DMS79 (cell line): Measurements from ENCODE around the gene TNP2.

ENCODE experiments used
- DNase-seq: peaks from one replicate; lab custom pipeline; 2025; lab: John Stamatoyannopoulos, UW

The TNP2 gene

DNA sequence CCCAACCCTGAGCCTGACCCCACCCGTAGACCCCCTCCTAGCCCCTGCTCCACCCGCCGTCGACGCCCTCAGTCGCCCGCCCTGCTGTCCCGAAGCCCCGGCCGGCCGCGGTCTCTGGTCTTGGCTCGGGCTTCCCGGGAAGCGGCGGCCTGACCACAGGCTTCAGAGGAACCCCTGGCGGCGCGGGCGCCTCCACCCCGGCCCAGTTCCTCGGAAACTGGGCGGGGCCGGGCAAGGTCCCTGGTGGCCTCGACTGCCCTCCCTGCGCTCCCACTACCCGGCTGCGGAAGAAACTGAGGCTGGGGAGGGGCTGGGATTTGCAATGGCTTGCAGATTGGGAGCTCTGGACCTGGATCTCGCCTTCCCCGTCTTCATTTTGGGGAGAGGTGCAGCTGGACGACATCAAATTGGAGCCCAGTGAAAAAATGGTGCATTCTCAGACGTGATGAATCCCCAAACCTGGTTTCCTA, 12.4 kb downstream of the TNP2 start:
- DNase-seq, result no peak

DNA sequence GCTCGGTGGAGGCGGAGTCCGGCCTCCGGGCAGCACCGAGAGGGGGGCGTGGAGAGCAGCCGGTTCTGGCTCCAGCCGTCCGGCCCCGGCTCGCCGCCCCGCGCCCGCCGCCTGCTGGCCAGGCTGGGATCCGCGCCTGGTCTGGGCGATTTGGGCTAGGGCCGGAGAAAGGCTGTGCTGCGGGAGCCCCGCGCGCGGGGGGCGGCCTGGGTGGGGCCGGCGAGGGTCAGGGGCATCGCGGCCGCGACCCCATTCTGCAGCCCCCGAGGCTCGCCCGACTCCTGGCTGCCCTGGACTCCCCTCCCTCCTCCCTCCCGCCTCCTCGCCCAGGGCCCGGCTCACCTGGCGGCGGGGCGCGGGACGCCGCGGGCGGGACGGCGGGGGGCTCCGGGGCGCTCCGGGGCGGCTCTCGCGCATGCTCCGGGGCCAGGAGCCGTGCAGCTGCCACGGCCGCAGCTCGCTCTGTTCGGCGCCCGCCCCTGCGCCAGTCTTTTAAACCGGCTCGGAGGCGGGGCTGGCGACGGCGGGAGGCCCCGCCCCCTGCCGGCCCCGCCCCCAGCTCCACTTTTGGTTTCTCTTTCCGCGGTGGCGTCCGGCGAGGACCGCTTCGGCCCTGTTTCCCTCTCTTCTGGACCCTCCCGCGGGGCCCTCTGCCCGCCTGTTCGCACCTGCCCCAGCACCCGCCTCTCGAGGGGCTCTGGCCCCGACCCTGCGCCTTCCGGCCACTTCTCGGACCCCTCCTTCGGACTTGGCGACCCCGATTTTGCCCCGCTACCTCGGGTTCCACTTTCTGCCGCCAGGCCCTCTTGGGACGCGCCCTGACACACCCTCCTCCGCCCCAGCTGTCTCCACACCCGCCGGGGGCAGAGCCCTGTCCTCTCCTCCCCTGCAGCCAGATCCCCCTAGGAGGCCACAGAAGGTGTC, 13.1 kb downstream of the TNP2 start, which contains the start of gene SOCS1:
SOCS1 (minus strand) TSS at position 468 of the 924 bp plus-strand sequence. CDS start 726 bp downstream, outside the sequence.
- DNase-seq, result peak; percentile 50

DNA sequence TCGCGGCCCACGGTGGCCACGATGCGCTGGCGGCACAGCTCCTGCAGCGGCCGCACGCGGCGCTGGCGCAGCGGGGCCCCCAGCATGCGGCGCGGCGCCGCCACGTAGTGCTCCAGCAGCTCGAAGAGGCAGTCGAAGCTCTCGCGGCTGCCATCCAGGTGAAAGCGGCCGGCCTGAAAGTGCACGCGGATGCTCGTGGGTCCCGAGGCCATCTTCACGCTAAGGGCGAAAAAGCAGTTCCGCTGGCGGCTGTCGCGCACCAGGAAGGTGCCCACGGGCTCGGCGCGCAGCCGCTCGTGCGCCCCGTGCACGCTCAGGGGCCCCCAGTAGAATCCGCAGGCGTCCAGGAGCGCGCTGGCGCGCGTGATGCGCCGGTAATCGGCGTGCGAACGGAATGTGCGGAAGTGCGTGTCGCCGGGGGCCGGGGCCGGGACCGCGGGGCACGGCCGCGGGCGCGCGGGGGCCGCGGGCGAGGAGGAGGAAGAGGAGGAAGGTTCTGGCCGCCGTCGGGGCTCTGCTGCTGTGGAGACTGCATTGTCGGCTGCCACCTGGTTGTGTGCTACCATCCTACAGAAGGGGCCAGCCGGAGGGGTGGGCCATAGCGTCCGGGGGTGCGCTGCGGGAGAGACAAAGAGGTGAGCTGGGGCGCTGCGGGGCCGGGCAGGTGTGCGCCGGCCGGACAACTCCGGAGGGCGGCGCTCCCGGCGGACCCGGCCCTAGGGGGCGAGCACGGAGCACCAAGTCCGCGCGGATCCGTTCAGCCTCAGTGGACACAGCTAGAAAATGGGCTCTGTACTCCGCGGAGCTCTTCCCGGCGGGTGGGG, 14.0 kb downstream of the TNP2 start:
- DNase-seq, result no peak

DNA sequence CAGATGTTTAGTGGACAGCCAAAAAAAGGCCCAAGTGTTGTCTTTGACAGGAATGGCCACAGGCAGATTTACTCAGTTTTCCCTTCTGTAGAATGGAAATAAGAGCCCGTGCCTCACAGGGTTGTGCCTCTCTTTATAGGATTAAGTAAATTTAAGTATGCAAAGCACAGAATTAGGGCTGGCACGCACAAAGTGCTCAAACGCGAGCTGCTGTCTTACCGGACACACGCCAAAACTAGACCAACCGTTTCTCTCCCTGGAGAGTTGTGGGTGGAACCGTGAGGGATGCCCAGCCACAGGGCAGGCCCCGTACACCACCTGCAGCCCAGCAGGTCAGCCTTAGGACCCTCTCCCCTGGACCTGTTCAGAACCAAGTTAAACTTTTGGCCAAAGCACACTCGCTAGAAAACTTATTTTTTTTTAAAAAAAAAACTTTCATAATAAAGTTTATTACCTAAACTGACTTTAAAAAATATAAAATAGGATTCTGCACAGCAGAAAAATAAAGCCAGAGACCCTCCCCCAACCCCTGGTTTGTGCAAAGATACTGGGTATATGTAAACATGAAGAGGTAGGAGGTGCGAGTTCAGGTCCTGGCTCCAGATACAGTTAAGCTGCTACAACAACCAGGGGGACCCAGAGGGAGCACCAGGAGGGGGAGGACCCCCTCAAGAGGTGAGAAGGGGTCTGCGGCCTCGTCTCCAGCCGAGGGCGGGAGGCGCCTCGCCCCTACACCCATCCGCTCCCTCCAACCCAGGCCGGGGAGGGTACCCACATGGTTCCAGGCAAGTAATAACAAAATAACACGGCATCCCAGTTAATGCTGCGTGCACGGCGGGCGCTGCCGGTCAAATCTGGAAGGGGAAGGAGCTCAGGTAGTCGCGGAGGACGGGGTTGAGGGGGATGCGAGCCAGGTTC, 14.9 kb downstream of the TNP2 start:
- DNase-seq, result no peak

DNA sequence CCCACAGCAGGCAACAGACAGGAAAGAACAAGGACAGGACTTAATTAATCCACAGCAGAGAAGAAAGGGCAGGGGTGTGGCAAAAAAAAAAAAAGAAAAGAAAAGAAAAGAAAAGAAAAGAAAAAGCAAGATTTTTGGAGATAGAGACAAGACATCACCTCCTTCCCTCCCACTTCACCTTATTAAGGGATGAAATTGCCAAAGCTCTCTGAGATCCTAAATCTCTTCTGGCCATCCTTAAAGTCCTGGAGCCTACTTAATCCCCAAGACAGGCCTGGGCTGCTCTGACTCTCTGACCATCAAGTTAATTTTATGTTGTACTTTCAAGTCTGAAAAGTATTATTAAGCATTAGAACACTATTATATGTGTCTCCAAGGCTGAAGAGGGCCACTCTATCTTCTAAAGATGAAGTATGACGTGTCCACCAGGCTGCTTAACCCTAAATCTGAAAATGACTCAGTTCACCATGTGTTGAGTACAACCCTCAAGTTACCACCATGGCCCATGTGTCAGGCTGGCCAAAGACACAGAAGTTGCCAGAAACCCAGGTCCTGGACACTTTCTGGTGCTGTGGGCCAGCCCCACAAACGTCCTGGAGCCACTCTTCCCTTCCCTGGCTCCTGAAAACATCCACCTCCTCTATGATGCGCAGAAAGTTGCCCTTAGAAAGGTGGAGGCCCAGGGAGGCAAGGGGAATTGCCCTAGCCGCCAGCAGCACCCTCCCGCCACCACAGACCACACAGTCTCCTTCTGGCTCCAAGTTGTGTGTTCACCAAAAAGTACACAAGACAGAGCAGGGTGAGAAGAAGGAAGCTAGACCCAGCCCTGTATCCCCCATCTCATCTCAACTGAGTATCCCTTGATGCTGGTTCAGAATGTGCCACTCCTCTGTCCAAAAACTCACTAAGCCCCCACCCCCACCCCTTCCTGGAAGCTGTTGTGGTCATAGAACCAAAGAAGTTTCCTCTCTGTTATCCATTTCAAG, 15.8 kb downstream of the TNP2 start:
- no peak for DNase-seq

DNA sequence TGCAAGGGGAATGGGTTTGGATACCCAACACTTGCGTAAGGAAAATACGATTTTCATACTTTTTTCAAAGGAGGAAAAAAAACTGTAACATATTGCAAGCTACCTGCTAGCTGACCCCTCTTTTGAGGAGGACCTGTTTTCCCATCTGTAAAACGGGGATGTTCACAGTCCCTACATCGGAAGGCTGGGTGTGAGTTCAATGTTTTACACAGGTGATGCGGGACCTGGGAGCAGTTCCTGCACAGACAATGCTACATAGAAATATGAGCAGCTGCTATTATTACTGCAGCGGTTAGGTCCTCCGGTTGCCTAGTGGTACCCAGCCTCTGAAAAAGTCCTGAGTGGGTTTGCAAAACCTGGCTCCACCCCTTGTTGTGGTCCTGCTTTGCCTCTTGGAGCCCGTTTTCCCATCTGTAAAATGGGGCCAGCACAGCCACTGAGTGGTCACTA, 16.6 kb downstream of the TNP2 start:
- no peak for DNase-seq

DNA sequence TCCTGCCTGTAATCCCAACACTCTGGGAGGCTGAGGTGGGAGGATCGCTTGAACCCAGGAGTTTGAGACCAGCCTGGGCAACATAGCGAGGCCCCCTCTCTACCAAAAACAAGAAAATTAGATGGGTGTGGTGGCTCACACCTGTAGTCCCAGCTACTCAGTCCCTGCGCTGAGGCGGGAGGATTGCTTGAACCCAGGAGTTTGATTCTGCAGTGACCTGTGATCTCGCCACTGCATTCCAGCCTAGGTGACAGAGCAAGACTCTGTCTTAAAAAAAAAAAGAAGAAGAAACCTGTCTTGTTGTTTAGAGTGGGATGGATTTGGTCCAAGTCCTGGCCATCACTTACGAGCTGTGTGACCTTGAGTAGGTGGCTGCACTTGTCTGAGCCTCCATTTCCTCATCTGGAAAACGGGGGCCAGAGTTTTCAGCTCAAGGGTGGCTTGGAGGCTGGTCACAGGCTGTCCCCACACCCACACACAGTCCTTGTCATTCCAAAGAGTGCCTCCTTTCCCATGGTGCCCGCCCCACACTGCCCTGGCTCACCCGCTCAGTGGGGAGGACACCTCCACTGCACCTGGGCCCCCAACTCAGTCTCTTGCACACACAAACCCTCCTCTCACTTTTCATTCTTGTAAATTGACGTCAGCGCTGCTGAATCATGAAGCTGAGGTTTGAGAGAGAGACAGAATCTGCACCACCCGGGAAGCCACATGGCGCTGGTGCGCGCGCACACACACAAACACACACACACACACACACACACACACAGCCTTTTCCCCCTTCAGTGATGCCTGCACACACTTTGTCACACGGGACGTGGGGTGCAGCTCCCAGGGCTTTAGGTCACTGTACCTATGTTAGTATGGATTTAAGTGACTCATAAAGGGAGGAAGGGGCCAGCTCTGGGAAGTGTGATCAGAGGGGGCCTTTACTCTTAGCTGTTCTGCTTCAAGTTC, 17.3 kb downstream of the TNP2 start:
- no peak for DNase-seq

DNA sequence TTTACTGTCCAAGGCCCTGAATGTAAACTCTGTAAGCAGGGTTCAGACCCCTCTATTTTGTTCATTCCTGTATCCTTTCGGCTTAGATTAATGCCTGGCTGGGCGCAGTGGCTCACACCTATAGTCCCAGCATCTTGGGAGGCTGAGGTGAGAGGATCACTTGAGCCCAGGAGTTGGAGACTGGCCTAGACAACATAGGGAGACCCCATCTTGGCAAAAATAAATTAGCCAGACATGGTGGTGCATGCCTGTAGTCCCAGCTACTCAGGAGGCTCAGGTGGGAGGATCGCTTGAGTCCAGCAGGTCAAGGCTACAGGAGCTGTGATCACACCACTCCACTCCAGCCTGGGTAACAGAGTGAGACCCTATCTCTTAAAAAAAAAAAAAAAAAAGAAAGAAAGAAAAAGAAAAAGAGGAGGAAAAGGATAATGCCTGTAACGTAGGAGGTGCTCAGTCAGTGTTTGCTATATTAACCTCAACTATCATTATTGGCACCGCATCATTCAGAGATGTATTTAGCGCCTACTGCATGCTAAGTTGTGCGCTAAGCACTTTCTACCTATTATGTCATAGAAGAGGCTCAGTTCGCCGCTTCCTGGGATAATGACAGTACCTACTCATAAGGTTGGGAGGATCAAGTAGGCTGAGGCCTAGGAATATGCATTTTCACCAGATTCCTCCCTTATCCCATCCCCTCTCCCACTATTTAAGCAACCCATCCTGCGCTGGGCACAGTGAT, 18.2 kb downstream of the TNP2 start:
- no peak for DNase-seq

DNA sequence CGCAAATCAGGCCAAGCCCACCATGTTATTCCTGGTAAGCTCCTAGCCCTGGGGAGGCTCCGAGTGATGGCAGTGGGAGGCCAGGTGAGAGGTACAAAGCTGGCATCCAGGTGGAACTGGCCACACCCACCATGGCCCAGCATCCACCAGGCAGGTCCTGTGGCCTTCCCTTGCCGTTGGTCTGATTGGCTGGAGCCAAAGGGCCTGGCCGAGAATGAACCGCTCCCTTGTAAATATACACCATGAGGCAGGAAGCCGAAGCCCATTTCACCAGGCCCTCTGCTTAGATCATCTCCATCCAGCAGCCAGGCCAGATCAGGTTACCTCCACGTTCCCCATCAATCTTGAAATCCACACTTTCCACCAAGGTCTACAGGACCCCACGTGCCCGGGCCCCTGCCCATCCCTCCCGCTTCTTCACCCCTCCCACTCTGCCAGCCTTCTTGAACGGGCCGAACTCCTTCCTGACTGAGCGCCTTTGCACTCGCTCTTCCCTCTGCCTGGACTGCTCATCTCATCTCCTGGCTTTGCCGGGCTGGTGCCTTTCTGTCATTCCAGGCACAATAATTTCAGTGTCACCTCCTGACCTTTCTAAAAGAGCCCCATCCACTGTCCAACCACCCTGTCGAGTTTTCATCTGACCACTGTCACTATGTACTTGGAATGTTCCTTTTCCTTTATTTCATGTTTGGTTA, 18.9 kb downstream of the TNP2 start:
- DNase-seq, result no peak

DNA sequence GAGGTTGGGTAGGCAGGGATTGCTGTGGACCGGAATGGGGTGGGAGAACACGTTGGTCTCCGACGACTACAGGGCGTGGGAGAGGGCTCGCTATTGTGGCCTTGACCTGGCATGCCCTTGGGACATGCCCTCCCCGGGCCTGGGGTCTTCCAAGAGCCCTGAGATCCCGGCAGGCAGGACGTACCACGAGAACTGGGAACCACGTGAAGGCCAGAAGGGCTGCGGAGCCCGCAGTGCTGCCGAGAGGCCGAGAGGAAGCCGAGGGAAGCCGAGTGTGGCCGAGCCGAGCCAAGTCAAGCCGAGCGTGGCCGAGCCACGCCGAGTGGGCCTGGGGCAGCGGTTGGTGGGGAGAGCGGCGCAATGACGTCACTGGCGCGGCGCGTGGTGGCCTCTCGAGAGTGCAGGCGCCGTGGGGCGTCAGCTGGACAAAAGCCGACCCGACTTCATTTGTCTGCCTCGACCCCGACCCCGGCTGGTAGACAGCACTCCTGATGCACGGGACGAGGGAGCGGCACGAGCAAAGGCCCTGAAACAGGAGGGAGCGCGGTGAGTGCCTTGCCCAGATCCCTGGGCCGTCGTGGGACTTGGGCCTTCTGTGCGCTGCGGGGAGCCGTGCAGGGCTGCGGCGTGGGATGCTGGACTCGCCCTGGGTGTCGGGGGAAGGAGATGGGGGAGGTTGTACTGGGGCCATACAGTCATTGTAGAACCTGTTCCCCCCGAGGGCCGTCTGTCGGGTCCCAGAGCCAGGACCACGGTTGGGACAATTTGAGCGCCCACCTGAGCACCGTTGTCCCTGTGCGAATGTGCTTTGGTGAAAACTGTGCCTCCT, 19.7 kb downstream of the TNP2 start:
- DNase-seq, result no peak

DNA sequence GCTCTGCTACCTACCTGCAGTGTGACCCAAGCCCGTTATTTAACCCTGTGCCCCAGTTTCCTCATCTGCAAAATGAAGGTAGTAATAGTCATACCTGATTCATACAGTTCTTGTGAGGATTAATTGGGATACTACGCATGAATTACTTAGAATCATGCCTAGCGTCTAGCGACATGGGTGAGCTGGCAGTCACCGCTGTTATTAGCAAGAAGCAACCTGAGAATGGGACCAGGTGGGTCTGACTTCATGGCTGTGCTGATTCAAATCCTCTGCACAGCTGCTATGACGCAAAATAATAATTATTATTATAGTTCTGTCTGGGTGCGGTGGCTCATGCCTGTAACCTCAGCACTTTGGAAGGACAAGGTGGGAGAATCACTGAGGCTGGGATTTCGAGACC, 21.0 kb downstream of the TNP2 start:
- no peak for DNase-seq

DNA sequence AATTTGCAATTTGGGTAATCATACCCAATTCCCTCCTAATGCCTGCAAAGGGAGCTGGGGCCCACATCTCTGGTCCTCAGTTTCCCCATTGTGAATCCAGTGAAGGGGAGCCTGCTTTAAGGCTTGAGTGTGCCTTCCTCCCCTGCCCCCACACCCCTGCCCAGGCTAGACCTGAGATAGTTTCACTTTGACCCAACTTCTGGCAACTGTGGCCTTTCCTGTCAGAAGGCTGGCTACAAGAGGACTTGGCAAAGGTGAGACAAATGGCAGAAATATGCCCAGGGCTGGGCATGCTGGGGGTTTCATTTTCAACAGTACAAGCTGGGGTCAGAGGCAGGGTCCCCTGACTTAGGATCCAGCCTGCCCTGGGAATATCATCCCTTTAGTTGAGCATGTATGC, 23.1 kb downstream of the TNP2 start:
- no peak for DNase-seq

DNA sequence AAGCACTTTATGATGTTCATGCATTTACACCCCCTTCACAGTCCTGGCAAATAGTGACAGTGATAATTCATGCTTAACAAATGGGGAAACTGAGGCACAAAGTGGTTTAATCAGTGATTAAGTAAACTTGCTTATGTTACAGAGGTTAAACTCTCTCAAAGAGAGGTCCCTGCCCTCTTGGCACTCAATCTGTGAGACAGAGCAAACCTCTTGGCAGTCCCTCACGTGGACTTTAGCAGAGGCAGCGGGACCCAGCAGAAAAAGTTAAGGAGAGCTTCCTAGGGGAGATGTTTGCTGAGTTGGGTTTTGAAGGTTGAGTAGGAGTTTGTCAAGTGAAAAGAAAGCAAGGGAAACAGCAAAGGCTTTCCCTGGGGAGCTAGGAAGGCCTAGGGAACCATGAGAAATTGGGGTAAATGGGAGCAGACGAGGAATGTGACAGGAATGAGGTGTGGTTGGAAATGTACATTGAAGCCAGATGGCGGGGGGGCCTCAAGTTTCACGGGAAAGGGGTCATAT, 23.8 kb downstream of the TNP2 start:
- no peak for DNase-seq

DNA sequence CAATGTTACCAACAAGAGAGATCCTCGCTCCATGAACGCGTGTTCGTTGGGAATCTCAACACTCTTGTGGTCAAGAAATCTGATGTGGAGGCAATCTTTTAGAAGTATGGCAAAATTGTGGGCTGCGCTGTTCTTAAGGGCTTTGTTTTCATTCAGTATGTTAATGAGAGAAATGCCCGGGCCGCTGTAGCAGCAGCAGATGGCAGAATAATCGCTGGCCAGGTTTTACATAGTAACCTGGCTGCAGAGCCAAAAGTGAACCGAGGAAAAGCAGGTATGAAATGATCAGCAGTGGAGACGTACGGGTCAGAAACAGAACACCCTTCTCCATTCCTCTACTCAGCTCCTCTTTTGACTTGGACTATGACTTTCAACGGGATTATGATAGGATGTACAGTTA, 26.5 kb downstream of the TNP2 start:
- DNase-seq, result no peak

DNA sequence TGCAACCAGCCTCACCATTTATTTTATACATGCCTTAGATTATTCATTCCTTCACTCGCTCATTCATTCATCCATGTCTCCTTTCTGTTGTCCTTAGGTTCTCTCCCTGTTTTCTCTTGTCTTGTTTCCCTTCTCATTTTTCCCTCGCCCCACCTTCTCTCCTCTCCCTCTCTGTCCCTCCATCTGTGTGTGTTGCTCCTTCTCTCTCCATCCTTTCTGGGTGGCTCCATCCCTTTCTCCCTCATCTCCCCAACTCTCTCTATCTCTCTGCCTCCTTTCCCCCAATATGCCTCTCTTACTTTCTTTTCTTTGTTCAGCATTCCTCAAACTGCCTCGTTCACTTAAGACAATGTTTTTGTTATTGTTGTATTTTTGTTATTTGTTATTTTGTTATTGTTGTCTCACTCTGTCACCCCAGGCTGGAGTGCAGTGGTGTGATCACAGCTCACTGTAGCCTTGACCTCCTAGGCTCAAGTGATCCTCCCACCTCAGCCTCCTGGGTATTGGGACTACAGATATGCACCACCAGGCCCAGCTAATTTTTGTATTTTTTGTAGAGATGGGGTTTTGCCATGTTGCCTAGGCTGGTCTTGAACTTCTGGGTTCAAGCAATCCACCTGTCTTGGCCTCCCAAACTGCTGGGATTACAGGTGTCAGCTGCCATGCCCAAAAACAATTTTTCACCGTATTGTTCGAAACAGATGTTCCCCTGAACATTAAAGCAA, 27.5 kb downstream of the TNP2 start:
- no peak for DNase-seq
